Measurements from ENCODE around the gene ARF6.

DNA sequence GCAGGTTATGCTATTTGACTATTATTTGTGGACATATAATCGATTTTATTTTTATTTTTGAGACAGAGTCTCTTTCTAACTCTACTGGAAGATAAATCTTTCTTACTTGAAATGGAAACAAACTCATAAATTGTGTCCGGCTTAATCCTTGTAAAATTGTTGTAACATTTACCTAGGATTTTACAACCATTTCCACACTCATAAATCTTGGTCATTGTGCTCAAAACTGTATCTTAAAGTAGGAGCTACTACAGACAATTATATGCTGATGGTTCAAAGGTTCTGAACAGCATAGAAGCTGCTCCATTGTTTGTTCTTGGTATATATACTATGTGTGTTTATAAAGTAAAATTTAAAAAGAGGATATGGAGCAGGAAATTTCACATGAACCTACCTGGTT is 4.6 kb upstream of the ARF6 start:
- TF ChIP-seq CTCF (IDR thresholded peaks at IDR 0.05; ENCODE audit: borderline replicate concordance, extremely low read depth, low read length, poor library complexity, severe bottlenecking) (no peak), EZH2 (IDR thresholded peaks at IDR 0.05; ENCODE audit: borderline replicate concordance, low read depth, low read length, severe bottlenecking) (no peak)
